GM19324 (cell line): ENCODE data around the gene ATP1A2.

Experiments used
- ATAC-seq: cut with Tn5 transposase; IDR thresholded peaks from one replicate; pipeline ENCODE4 v1.9.1; 2021; ENCODE audit warnings: mild to moderate bottlenecking, moderate library complexity; ENCODE audit not compliant: unreplicated experiment, low FRiP score

Gene ATP1A2

GRCh38 chr1:160137216-160137862, 21.8 kb downstream of the ATP1A2 start:
- ATAC-seq: no peak

GRCh38 chr1:160139840-160140239, 24.3 kb downstream of the ATP1A2 start:
- no peak for ATAC-seq

- ATAC-seq: no peak
Observed at GRCh38 chr1:160143695-160144094, 28.1 kb downstream of the ATP1A2 start.

GRCh38 chr1:160144921-160145320, 29.4 kb downstream of the ATP1A2 start:
- ATAC-seq: no peak

- ATAC-seq: no peak
Observed at GRCh38 chr1:160146107-160146506, 30.5 kb downstream of the ATP1A2 start.

- ATAC-seq: no peak
Observed at GRCh38 chr1:160148121-160148520, 32.6 kb downstream of the ATP1A2 start.

GRCh38 chr1:160149233-160149632, 33.7 kb downstream of the ATP1A2 start:
- ATAC-seq: no peak

GRCh38 chr1:160149716-160150115, 34.2 kb downstream of the ATP1A2 start:
- ATAC-seq: no peak

- ATAC-seq: no peak
Observed at GRCh38 chr1:160151303-160151702, 35.7 kb downstream of the ATP1A2 start, which contains the start of gene ATP1A4. ATP1A4 (plus strand) TSS chr1:160151603; CDS start chr1:160152041, 438 bp downstream.

GRCh38 chr1:160154790-160155189, 39.2 kb downstream of the ATP1A2 start:
- no peak for ATAC-seq

- no peak for ATAC-seq
Observed at GRCh38 chr1:160156361-160156760, 40.8 kb downstream of the ATP1A2 start.

GRCh38 chr1:160157174-160157573, 41.6 kb downstream of the ATP1A2 start:
- no peak for ATAC-seq

- no peak for ATAC-seq
Observed at GRCh38 chr1:160158031-160158430, 42.5 kb downstream of the ATP1A2 start.

GRCh38 chr1:160158534-160158933, 43.0 kb downstream of the ATP1A2 start:
- ATAC-seq: no peak

- ATAC-seq: no peak
Observed at GRCh38 chr1:160159846-160160245, 44.3 kb downstream of the ATP1A2 start.

- ATAC-seq: no peak
Observed at GRCh38 chr1:160161965-160162705, 46.6 kb downstream of the ATP1A2 start.

GRCh38 chr1:160162931-160163330, 47.4 kb downstream of the ATP1A2 start:
- no peak for ATAC-seq

- no peak for ATAC-seq
Observed at GRCh38 chr1:160163615-160164014, 48.1 kb downstream of the ATP1A2 start.

GRCh38 chr1:160164121-160164520, 48.6 kb downstream of the ATP1A2 start:
- ATAC-seq: no peak

GRCh38 chr1:160166166-160166868, 50.8 kb downstream of the ATP1A2 start:
- ATAC-seq: no peak

- ATAC-seq: no peak
Observed at GRCh38 chr1:160167056-160167455, 51.5 kb downstream of the ATP1A2 start.
